HepG2 (cell line): ENCODE data around the gene FNDC7.

Experiments
- CTCF ChIP-seq: sonication (generic); formaldehyde crosslinking; IDR thresholded peaks from 2 replicates; pipeline ENCODE4 v1.5.0; 2020; ENCODE audit warnings: mild to moderate bottlenecking, missing genetic modification reagents, moderate library complexity
- HNRNPUL1 ChIP-seq: fragments of 200-400 bp; formaldehyde crosslinking; IDR thresholded peaks from 2 replicates; pipeline ENCODE4 v1.6.1; 2017; ENCODE audit warnings: low read depth, mild to moderate bottlenecking, low read length, moderate library complexity
- KDM1A ChIP-seq: IDR thresholded peaks from 2 replicates; pipeline ENCODE4 v1.6.1; 2016; ENCODE audit warnings: missing compliant biosample characterization
- NFIC ChIP-seq: IDR thresholded peaks from 2 replicates; pipeline ENCODE4 v1.6.1; 2012; ENCODE audit warnings: mild to moderate bottlenecking, low read length, inconsistent platforms
- SIN3A ChIP-seq: IDR thresholded peaks from 2 replicates; pipeline ENCODE4 v1.6.1; 2011; ENCODE audit warnings: low read depth, mild to moderate bottlenecking, control low read depth, low read length, borderline replicate concordance
- TF ChIP-seq, protein P1 (sequence below): sonication (generic); formaldehyde crosslinking; IDR thresholded peaks from 2 replicates; pipeline ENCODE4 v1.8.1; 2023; ENCODE audit warnings: mild to moderate bottlenecking, moderate library complexity, missing genetic modification reagents

DNA sequence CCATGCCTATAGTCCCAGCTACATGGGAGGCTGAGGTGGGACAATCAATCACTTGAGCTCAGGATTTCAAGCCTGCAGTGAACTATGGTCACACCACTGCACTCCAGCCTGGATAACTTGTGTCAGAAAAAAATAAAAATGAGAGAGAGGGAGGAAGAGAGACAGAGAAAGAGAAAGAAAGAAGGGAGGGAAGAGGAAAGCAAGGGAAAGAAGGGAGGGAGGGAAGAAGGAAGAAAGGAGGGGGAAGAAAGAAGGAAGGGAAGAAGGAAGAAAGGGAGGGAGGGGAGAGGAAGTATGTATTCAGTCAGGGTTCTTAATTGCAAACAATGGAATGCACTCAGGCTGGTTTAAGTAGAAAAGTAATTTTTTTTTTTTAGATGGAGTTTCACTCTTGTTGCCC is 43.9 kb upstream of the FNDC7 start:
- TF ChIP-seq SIN3A (no peak), KDM1A (CRISPR knock-in tag) (no peak), NFIC (no peak), HNRNPUL1 (no peak), CTCF (CRISPR knock-in tag) (no peak)
- TF ChIP-seq, protein P1, sequence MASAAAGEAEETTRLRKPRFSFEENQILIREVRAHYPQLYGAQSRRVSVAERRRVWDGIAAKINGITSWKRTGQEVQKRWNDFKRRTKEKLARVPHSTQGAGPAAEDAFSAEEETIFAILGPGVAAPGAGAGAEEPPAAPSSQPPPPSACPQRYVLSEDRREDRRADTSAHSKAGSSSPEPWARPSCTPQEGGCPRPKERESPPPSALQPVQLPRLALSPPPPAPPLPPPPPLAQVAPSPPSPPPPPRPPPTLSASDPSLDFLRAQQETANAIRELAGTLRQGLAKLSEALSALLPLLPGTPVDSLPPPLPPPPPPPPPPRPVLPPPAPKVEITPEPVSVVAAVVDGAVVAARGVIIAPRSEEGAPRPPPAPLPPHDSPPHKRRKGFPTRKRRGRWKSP = no peak
